ENCODE measurements around the gene OTOP1. TPM values are rescaled to one million over a fixed set of nuclear protein-coding genes. Genes with fewer than 3 reads are reported as not detected.

Gene OTOP1
- total RNA-seq, 1 donor from 2014 or later = not detected

Other genes starting within 250 kb of the OTOP1 start
- gene TMEM128, start 21.3 kb upstream of the OTOP1 start, total RNA-seq = 17.7 and 19.9 TPM in 2 replicates
- gene LYAR, start 63.2 kb upstream of the OTOP1 start, total RNA-seq = 86.8 and 88.3 TPM in 2 replicates
- gene ZBTB49, start 63.3 kb upstream of the OTOP1 start, total RNA-seq = 7.4 and 8.5 TPM in 2 replicates
- 0.18 and 0.27 TPM in 2 replicates for gene NSG1, start 160.2 kb upstream of the OTOP1 start, total RNA-seq